ENCODE results near the gene SLC22A5. TPM values are rescaled to one million over a fixed set of nuclear protein-coding genes. Genes with fewer than 3 reads are reported as not detected.

Gene SLC22A5
- total and polyA plus RNA-seq, 2 of the 8 experiments (the other 6 are each of a cell fraction or from before 2014, with no cell fraction given) = 4.0 to 9.0 TPM

GRCh38 chr5:132396589-132397031 lies 27.1 kb downstream of the SLC22A5 start (continued):
- TF ChIP-seq PHF8 (conservative IDR thresholded peaks at IDR 0.05; ENCODE audit: low read depth, low read length) (no peak), MAFK (IDR thresholded peaks at IDR 0.05; ENCODE audit: low read depth, low read length) (no peak), KDM4A (IDR thresholded peaks at IDR 0.05; ENCODE audit: low read depth, low read length, severe bottlenecking) (no peak)

Measured in H1 (cell line).